Skin of body (tissue), 2 donors: ENCODE results near the gene JAZF1. TPM values are rescaled to one million over a fixed set of nuclear protein-coding genes. Genes with fewer than 3 reads are reported as not detected.

ENCODE experiments used
- DNase-seq: peaks from one replicate; lab custom pipeline; 2025; lab: John Stamatoyannopoulos, UW
- total RNA-seq: library from RNA; depleted of rRNA; stranded (reverse); fragments of >200 nt; gene quantifications from one replicate; pipeline ENCODE4 v1.2.3, GENCODE V29; 2014

JAZF1 gene
- total RNA-seq, 1 donor from 2014 or later = 22.1 TPM

DNA sequence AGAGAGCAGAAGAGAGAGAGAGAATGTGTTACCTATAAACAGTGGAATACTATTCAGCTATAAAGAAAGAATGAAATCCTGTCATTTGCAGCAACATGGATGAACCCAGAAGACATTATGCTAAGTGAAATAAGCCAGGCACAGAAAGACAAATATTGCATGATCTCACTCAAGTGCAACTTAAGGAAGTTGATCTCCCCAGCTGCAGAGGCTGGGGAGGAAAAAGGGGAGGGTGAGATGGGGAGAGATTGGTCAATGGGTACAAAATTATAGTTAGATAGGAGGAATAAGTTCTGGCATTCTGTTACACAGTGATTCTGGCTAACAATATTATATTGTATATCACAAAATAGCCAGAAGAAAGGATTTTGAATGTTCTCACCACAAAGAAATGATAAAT lies 11.2 kb upstream of the JAZF1 start:
- DNase-seq = no peak

GRCh38 chr7:28191184-28191583 lies 10.6 kb upstream of the JAZF1 start:
- no peak for DNase-seq

- no peak for DNase-seq
Measured at GRCh38 chr7:28190077-28190710, 9.6 kb upstream of the JAZF1 start.

DNA sequence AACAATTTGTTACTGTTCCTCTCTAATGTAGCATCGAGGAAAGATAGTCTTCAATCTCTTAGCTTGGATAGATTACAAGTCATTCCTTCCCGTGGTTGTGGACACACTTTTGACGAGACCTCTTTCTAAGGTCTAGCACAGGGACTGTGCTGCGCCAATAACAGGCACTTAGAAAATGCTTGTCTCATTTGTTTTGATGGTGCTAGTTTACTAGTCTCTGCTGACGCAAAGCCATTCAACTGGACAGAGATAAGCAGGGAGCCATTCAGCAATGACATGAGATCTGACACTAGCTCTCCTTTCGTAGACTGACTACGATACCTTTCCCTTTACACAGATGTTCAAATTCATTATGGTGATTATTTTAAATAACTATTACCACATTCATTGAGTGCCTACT lies 6.4 kb upstream of the JAZF1 start:
- no peak for DNase-seq

DNA sequence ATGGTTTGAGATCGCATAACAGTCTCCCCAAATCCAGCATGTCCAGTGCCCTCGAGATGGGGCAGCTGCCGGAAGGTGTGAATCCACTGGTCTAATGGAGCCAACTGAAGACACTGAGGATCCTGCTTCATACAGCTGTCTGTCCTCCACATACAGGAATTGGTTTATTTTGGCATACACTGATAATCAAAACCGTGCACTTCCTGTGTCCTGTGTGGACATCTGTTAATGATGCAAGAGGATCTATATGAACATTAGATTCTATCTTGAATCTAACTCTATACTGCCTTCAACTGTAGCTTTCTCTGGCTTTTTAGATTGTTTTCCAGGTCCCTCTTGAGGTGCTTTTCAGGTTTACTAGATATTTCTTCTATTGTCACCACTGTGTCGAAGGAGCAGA lies 3.0 kb upstream of the JAZF1 start:
- DNase-seq = no peak

GRCh38 chr7:28182071-28182471 lies 1.5 kb upstream of the JAZF1 start:
- no peak for DNase-seq

DNA sequence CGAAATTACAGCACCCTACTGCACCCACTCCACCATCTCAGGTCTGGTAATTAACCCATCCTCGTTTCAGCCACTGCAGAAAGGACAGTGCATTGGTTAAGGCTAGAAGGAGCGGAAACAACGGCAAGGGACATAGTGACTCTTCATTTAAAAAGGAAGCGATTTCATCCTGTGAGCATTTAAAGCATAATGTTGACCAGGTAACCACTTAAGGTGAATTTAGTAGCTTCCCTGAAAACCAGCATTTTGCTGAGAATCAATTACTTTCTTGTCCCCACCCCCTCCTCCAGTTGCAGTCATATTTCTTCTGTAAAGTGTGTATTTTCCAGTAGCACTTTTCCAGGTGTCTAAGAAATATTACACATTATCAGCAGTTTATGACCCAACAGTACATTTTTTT lies 821 bp upstream of the JAZF1 start:
- no peak for DNase-seq

- no peak for DNase-seq
Measured at GRCh38 chr7:28180031-28180363, 598 bp downstream of the JAZF1 start.

DNA sequence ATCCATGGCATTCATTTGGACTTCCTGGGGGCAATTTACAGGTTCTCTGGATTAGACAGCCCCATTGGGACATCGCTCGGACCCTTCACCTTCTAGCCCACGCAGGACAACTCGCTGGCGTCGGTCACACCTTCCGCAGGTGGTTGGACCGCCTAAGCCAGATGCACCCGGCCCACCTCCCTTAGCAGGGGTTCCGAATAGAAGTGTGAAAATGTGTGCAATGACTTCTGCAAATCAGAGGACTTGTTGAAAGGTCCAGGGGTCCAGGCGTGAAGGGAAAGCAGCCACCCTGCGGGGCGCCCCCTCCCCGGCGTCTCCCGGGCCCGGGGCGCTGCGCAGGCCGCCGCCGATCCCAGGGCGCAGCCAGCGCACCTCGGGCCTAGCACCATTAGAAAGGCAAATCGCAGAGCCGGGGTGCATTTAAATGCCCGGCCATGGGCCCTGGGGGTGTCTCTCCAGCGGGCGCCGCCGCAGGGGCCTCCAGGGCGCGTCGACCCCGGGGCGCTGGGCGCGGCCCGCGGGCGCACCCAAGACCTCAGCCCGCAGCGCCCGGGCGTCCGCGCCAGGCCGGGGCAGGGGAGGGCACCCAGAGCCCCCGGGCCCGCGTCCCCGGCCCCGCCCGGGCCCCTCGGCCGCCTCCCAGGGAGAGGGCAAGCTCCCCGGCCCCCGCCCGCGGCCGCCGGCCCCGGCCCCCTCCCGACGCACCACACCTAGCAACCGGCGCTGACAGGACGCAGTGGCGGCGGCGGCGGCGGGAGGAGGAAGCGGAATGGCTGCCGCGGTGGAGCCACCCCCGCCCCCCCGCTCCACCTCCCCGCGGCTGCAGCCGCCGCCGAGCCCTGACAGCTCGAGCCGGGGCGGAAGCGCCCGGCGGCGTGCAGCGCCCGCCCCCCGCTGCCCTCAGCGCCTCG lies 1.2 kb downstream of the JAZF1 start:
- DNase-seq = no peak

- no peak for DNase-seq
Measured at GRCh38 chr7:28178599-28178998, 2.0 kb downstream of the JAZF1 start.

DNA sequence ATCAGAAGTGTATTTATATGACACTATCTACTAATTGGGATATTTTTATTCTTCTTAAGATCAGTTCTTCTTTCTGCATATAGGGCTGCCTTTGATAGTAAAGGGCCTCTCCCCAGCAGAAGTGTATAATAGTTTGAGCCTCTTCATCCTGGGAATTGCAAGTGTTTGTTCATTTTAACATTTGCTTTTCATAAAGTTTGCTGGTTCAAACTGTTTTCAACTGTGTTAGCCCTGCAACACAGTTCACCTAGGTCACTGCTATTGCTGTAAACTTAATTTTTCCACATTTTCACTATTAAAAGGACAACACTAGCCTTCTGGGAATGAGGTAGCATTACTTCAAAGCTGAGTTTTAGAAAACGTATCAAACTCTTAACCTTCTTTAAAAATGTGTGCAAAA lies 2.8 kb downstream of the JAZF1 start:
- DNase-seq = no peak

GRCh38 chr7:28176645-28177044 lies 4.0 kb downstream of the JAZF1 start:
- DNase-seq = no peak

- no peak for DNase-seq
Measured at GRCh38 chr7:28176174-28176573, 4.4 kb downstream of the JAZF1 start.

DNA sequence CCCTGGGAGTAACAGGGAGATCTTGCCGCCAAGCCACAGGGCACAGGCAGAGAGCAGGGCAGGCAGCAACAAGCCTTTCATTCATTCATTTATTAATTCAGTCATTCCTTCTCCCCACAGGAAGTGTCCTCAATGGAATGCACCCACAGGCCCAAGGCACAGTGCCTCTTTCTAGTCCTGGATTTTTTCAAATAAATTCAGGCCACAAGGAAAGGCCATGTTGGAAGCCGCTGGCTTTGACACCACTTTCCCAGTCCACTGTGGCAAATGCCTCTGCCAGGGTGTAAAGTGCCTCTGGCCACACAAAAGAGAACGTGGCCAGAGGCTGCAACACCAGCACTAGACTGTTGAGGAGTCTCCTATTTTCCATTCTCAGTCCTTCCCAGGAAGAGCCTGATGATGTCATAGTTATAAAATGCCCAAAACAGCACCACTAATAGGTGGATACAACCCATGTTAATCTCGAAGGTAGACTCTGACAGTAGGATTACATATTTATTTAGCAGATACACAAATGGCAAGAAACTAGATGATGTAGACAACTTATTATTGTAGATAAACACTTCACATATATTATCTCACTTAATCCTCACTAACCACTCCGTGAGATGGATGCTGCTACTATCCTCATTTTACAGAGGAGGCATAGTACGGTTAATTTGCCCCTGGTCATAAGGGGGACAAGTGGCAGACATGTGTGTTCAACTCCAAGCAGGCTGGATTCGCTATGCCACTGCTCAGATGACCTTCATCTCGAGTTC lies 5.5 kb downstream of the JAZF1 start:
- DNase-seq = no peak

GRCh38 chr7:28174442-28174841 lies 6.2 kb downstream of the JAZF1 start:
- no peak for DNase-seq

- no peak for DNase-seq
Measured at GRCh38 chr7:28173531-28173930, 7.1 kb downstream of the JAZF1 start.

- no peak for DNase-seq
Measured at GRCh38 chr7:28172958-28173357, 7.6 kb downstream of the JAZF1 start.

GRCh38 chr7:28170701-28171100 lies 9.9 kb downstream of the JAZF1 start:
- DNase-seq = no peak

DNA sequence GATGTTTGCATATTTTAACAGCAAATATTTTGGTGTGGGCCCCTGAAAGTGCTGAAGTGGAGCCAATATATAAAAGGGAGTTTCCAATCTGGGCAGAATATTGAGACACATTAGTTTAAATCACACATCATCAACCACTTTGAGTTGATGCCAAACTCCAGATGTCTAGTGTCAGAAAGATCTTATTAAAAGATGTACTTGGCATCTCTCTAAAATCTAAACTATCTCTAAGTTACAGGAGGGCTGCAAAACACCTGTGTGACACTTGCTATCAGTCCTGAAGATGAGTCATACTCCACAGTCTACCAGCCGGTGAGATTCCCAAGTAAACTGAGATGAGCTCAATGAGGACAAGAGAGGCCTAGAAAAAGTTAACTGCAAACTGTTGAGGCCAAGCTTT lies 11.4 kb downstream of the JAZF1 start:
- no peak for DNase-seq

DNA sequence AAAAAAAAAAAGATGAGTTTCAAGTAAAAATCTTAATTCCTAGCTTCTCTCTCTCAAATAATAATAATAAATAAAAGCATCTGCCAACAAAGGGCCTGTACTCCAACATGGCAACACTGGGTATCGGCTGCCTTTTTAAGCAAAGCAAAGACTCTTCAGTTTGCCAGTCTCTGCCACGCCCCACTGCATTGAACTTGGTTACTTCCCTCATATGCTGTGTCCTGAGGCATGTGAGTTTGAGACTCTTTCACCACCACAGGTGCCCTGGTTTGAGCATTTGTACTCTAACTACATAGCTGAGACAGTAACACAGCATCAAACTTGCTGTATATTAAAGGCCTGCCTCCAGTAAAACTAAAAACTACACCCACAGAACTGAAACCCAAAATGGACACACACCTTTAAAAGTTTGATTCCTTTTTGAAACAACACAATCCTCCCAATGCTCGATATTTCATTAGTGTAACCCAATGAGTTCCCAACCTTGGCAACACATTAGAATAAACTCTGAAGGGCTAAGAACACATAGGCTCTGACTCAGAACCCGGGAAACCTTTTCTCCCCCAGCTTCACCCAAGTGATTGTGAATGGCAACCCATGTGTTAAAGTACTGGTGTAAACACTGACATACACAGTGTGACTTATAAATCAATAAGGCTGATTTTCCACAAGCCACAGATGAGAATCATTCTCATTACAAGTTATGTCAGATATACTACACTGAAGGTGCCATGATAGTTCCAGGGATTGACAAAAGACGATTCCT lies 12.0 kb downstream of the JAZF1 start:
- no peak for DNase-seq

GRCh38 chr7:28166982-28167715 lies 13.4 kb downstream of the JAZF1 start:
- DNase-seq = no peak
